Subcutaneous adipose tissue (tissue), 4 donors: ENCODE results near the gene MED27. TPM values are rescaled to one million over a fixed set of nuclear protein-coding genes. Genes with fewer than 3 reads are reported as not detected.

Experiments
- CTCF ChIP-seq: fragments of 450-650 bp; IDR thresholded peaks from one replicate; pipeline ENCODE4 v1.5.1; 2016; ENCODE audit warnings: low read depth, mild to moderate bottlenecking, control low read depth, antibody characterized with exemption, moderate library complexity
- total RNA-seq, 4 donors: library from RNA; depleted of rRNA; stranded (reverse); fragments of >200 nt; gene quantifications; one replicate each; pipeline ENCODE4 v1.1.0, GENCODE V29; 2016

The MED27 gene
- total RNA-seq, 4 donors from 2014 or later = 7.3 to 13.4 (median 9.9) TPM

- no peak for TF ChIP-seq CTCF
Observed at GRCh38 chr9:131994364-131995125, 85.1 kb downstream of the MED27 start.

- no peak for TF ChIP-seq CTCF
Observed at GRCh38 chr9:131992906-131993657, 86.6 kb downstream of the MED27 start.

- TF ChIP-seq CTCF = no peak
Observed at GRCh38 chr9:131987232-131987631, 92.4 kb downstream of the MED27 start.

GRCh38 chr9:131986576-131986975 is 93.1 kb downstream of the MED27 start:
- TF ChIP-seq CTCF = no peak

- TF ChIP-seq CTCF = no peak
Observed at GRCh38 chr9:131986089-131986488, 93.6 kb downstream of the MED27 start.

GRCh38 chr9:131984564-131984963 is 95.1 kb downstream of the MED27 start:
- TF ChIP-seq CTCF = no peak

GRCh38 chr9:131982671-131983239 is 96.9 kb downstream of the MED27 start:
- TF ChIP-seq CTCF = no peak
